Kidney (tissue), 22 donors: ENCODE data around the gene IRAK3. TPM values are rescaled to one million over a fixed set of nuclear protein-coding genes. Genes with fewer than 3 reads are reported as not detected.

Experiments used
- DNase-seq, 5 donors: peaks; one replicate each; pipeline ENCODE4 v3.0.0-alpha.2; 2013 to 2020
- FAIRE-seq: peaks from 2 replicates; lab custom pipeline; 2012; peaks lifted over from hg19 to GRCh38; lab: Jason Lieb, UNC
- H3K27ac ChIP-seq, 2 donors: one replicate each; pipeline ENCODE4 v1.7.0; 2013; ENCODE audit warnings: low read depth in 2 of 2, low read length in 2 of 2, inconsistent platforms in 1 of 2
- H3K27me3 ChIP-seq: one replicate; pipeline ENCODE4 v1.7.1; 2013; ENCODE audit warnings: low read length, inconsistent platforms; ENCODE audit not compliant: control insufficient read depth, insufficient read depth
- H3K36me3 ChIP-seq, 3 donors: one replicate each; pipeline versions ENCODE4 v1.7.0 to v1.7.1; 2013; ENCODE audit warnings: low read length in 3 of 3, control low read depth in 1 of 3, inconsistent platforms in 1 of 3; ENCODE audit not compliant: insufficient read depth in 3 of 3, control insufficient read depth in 2 of 3
- H3K4me1 ChIP-seq, 3 donors: one replicate each; pipeline versions ENCODE4 v1.7.0 to v1.7.1; 2013; ENCODE audit warnings: low read length in 3 of 3, inconsistent platforms in 1 of 3, low read depth in 1 of 3; ENCODE audit not compliant: control insufficient read depth in 2 of 3, insufficient read depth in 2 of 3
- H3K4me3 ChIP-seq, 3 donors: one replicate each; pipeline versions ENCODE4 v1.7.0 to v1.8.1; 2013; ENCODE audit warnings: low read length in 3 of 3, control low read depth in 1 of 3, inconsistent platforms in 1 of 3
- H3K9ac ChIP-seq, 3 donors: one replicate each; pipeline versions ENCODE4 v1.7.0 to v1.7.1; 2013; ENCODE audit warnings: low read length in 3 of 3, control low read depth in 1 of 3, inconsistent platforms in 1 of 3
- H3K9me3 ChIP-seq, 3 donors: one replicate each; pipeline versions ENCODE4 v1.7.0 to v1.7.1; 2013; ENCODE audit warnings: low read length in 3 of 3, control low read depth in 1 of 3, inconsistent platforms in 1 of 3; ENCODE audit not compliant: control insufficient read depth in 2 of 3, insufficient read depth in 1 of 3
- intact Hi-C: fragments of 100-400 bp; cut with DNase I; formaldehyde crosslinking; loops from one replicate; pipeline ENCODE4 v1.11.1; 2022
- long read RNA-seq, 10 donors: library from polyadenylated mRNA in 1 of 10; unstranded in 1 of 10; transcript quantifications; one replicate each; pipeline ENCODE4 v2.0.0 and lab custom pipeline, GENCODE V29; 2021 to 2026
- polyA plus RNA-seq: library from polyadenylated mRNA; stranded (reverse); fragments of 350-450 nt; fragmentation: Illumina TruSeq; extraction: RNeasy Lipid Tissue Mini Kit (QIAGEN cat#74804); gene quantifications from one replicate; pipeline ENCODE4 v1.2.3, GENCODE V29; 2014; ENCODE audit warnings: low read depth, low replicate concordance; ENCODE audit not compliant: insufficient read depth
- total RNA-seq: library from RNA; stranded (reverse); fragmentation: NEBNext Ultra II Directional; extraction: Animal tissue kit (Norgen Biotek cat#: 25700); gene quantifications from one replicate; pipeline ENCODE4 v1.2.1, GENCODE V29; 2021
- TF ChIP-seq, protein P1 (sequence below): IDR thresholded peaks from 3 replicates; pipeline ENCODE4 v1.5.1; 2012; ENCODE audit warnings: mild to moderate bottlenecking, moderate library complexity, borderline replicate concordance; ENCODE audit not compliant: insufficient read depth; ENCODE audit errors: extremely low read depth
- donor health status: control.
- donor health status: control.
- donor health status: control.
- donor health status: control.
- donor health status: control.
- donor health status: DM: yes; HTN: yes; CAD: no.
- donor health status: Normal renal cell carcinoma (clear cell type).

IRAK3 gene, protein sequence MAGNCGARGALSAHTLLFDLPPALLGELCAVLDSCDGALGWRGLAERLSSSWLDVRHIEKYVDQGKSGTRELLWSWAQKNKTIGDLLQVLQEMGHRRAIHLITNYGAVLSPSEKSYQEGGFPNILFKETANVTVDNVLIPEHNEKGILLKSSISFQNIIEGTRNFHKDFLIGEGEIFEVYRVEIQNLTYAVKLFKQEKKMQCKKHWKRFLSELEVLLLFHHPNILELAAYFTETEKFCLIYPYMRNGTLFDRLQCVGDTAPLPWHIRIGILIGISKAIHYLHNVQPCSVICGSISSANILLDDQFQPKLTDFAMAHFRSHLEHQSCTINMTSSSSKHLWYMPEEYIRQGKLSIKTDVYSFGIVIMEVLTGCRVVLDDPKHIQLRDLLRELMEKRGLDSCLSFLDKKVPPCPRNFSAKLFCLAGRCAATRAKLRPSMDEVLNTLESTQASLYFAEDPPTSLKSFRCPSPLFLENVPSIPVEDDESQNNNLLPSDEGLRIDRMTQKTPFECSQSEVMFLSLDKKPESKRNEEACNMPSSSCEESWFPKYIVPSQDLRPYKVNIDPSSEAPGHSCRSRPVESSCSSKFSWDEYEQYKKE
- total RNA-seq (19.9 TPM), polyA plus RNA-seq (1.2 TPM)
- long read RNA-seq, donor 1, result 0 reads
- long read RNA-seq, donor 2, full-length matches to known transcripts, result 1 of 1 reads
- long read RNA-seq, donor 2, partial matches to known transcripts, result 0 of 1 reads
- long read RNA-seq, donor 2, other reads (novel, unspliced or antisense), result 0 of 1 reads
- long read RNA-seq, donor 3, full-length matches to known transcripts, result 1 of 1 reads
- long read RNA-seq, donor 3, partial matches to known transcripts, result 0 of 1 reads
- long read RNA-seq, donor 3, other reads (novel, unspliced or antisense), result 0 of 1 reads
- long read RNA-seq, donor 4, full-length matches to known transcripts, result 1 of 1 reads
- long read RNA-seq, donor 4, partial matches to known transcripts, result 0 of 1 reads
- long read RNA-seq, donor 4, other reads (novel, unspliced or antisense), result 0 of 1 reads
- long read RNA-seq, donor 5, result 0 reads
- long read RNA-seq, donor 6, result 0 reads
- long read RNA-seq, donor 7, full-length matches to known transcripts, result 2 of 3 reads
- long read RNA-seq, donor 7, partial matches to known transcripts, result 0 of 3 reads
- long read RNA-seq, donor 7, other reads (novel, unspliced or antisense), result 1 of 3 reads
- long read RNA-seq, donor 8, result 0 reads
- long read RNA-seq, donor 9, full-length matches to known transcripts, result 1 of 1 reads
- long read RNA-seq, donor 9, partial matches to known transcripts, result 0 of 1 reads
- long read RNA-seq, donor 9, other reads (novel, unspliced or antisense), result 0 of 1 reads
- long read RNA-seq, donor 10, result 0 reads

- Histone ChIP-seq H3K9me3 (no peaks in the 10 kb centered on the region), H3K4me3 (peak within 1 kb of the TSS; percentile 49 to 58 (median 51)), H3K4me1 (peaks cover 0 to 2% (median 0%) of the 10 kb centered on the region in 3 donors), H3K36me3 (no peaks in the 10 kb centered on the region), H3K27ac (peak within 1 kb of the TSS; percentile 67 to 86), H3K27me3 (no peaks in the 10 kb centered on the region), H3K9ac (peak within 1 kb of the TSS; percentile 11 to 58 (median 39))
- TF ChIP-seq, protein P1, sequence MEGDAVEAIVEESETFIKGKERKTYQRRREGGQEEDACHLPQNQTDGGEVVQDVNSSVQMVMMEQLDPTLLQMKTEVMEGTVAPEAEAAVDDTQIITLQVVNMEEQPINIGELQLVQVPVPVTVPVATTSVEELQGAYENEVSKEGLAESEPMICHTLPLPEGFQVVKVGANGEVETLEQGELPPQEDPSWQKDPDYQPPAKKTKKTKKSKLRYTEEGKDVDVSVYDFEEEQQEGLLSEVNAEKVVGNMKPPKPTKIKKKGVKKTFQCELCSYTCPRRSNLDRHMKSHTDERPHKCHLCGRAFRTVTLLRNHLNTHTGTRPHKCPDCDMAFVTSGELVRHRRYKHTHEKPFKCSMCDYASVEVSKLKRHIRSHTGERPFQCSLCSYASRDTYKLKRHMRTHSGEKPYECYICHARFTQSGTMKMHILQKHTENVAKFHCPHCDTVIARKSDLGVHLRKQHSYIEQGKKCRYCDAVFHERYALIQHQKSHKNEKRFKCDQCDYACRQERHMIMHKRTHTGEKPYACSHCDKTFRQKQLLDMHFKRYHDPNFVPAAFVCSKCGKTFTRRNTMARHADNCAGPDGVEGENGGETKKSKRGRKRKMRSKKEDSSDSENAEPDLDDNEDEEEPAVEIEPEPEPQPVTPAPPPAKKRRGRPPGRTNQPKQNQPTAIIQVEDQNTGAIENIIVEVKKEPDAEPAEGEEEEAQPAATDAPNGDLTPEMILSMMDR, result no peak
- FAIRE-seq (no peak), DNase-seq (peak; percentile 60 to 96 (median 67))
- intact Hi-C loops, result no loop called here
Measured at GRCh38 chr12:66188584-66189485, at the start of gene IRAK3. Gene IRAK3, plus strand, starts transcription at chr12:66189214. Its CDS starts 86 bp downstream, at chr12:66189300.

DNA sequence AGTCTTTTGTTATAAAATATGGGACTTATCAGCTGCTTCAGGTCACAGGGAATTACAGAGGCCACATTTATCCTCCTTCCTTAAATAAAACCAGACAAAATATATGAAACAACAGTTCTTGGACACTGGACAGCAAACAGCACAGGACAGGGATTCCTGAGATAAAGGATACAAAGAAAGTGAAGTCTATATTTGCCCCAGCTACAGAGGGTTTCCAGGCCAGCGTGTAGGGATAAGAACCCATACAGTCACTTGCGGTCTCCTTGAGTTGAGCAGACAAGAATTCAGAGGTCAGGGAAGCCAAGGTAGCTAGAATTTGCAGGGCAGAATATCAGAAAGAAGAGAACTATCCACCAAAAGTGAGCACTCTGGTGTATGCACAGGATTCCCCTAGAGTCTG lies 49.7 kb upstream of the IRAK3 start:
- peaks cover 5 to 26% (median 11%) of the 10 kb centered on the region in 3 donors for H3K36me3 ChIP-seq
- intact Hi-C loops, result no loop called here
- no peak overlapping the region for H3K27ac ChIP-seq
- no peak for FAIRE-seq
- no peaks in the 10 kb centered on the region for H3K27me3 ChIP-seq
- DNase-seq, result no peak
- peaks cover 0 to 12% (median 2%) of the 10 kb centered on the region in 3 donors for H3K9me3 ChIP-seq
- TF ChIP-seq, protein P1, result no peak
- H3K9ac ChIP-seq, result no peak overlapping the region
- H3K4me3 ChIP-seq, result no peak overlapping the region
- H3K4me1 ChIP-seq, result no peaks in the 10 kb centered on the region

GRCh38 chr12:66140731-66141130 lies 48.3 kb upstream of the IRAK3 start:
- H3K9ac ChIP-seq, result no peak overlapping the region
- H3K27ac ChIP-seq, result no peak overlapping the region
- H3K27me3 ChIP-seq, result no peaks in the 10 kb centered on the region
- no peak for FAIRE-seq
- peak in 2 of 5 donors; percentile 12 to 31 for DNase-seq
- no peaks in the 10 kb centered on the region for H3K4me1 ChIP-seq
- peaks cover 0 to 12% (median 2%) of the 10 kb centered on the region in 3 donors for H3K9me3 ChIP-seq
- TF ChIP-seq, protein P1, result no peak
- H3K36me3 ChIP-seq, result peaks cover 5 to 26% (median 11%) of the 10 kb centered on the region in 3 donors
- no peak overlapping the region for H3K4me3 ChIP-seq
- intact Hi-C loops, result no loop called here
